Right ventricle myocardium inferior (tissue), 1 donor: ENCODE results near the gene MAML3. TPM values are rescaled to one million over a fixed set of nuclear protein-coding genes. Genes with fewer than 3 reads are reported as not detected.
"Not testable (repeated sequence)": the region's sequence is repeated elsewhere in the genome, so short reads cannot be mapped to it uniquely, and the experiment has no call there.

Experiments used
- ATAC-seq: fragments of 200-7000 bp; cut with Tn5 transposase; one replicate; pipeline ENCODE4 v1.9.1; 2020; ENCODE audit warnings: mild to moderate bottlenecking, moderate library complexity
- DNase-seq: peaks from one replicate; pipeline ENCODE4 v3.0.0; 2021; ENCODE audit errors: missing footprints
- intact Hi-C: fragments of 100-400 bp; cut with DNase I; formaldehyde crosslinking; loops from one replicate; pipeline ENCODE4 v1.11.0; 2022
- total RNA-seq: library from RNA; stranded (reverse); fragmentation: NEBNext Ultra II Directional; extraction: Animal tissue kit (Norgen Biotek cat#: 25700); gene quantifications from one replicate; pipeline ENCODE4 v1.2.1, GENCODE V29; 2021
- donor health status: DM: no; HTN: yes; CAD: no; lungs with severe emphysema.

MAML3 gene
- total RNA-seq, 1 donor from 2014 or later = 2.3 TPM

GRCh38 chr4:139704915-139705485 lies 449.0 kb downstream of the MAML3 start:
- no peak for DNase-seq
- ATAC-seq = no peak
- intact Hi-C loops = no loop called here

- DNase-seq = no peak
These were observed 453.4 kb downstream of the MAML3 start for GRCh38 chr4:139700568-139700967.

GRCh38 chr4:139698167-139698925 lies 455.6 kb downstream of the MAML3 start:
- DNase-seq, ATAC-seq, intact Hi-C loops: not testable (repeated sequence)

More at GRCh38 chr4:139700568-139700967, 453.4 kb downstream of the MAML3 start:
- no peak for ATAC-seq
- intact Hi-C loops = no loop called here

GRCh38 chr4:139696491-139696890 lies 457.5 kb downstream of the MAML3 start:
- ATAC-seq = no peak
- intact Hi-C loops = no loop called here
- DNase-seq = no peak

- ATAC-seq (no peak), DNase-seq (no peak)
- intact Hi-C loops = no loop called here
These were observed 459.4 kb downstream of the MAML3 start for GRCh38 chr4:139694522-139695107.

- peak; percentile 85 for ATAC-seq
- no peak for DNase-seq
- intact Hi-C loops = no loop called here
These were observed 461.5 kb downstream of the MAML3 start for GRCh38 chr4:139692309-139693012.

- no peak for ATAC-seq
- intact Hi-C loops = no loop called here
- no peak for DNase-seq
These were observed 463.6 kb downstream of the MAML3 start for GRCh38 chr4:139690419-139690818.

GRCh38 chr4:139689093-139689722 lies 464.8 kb downstream of the MAML3 start:
- intact Hi-C loops = no loop called here
- DNase-seq (no peak), ATAC-seq (no peak)

GRCh38 chr4:139686988-139687387 lies 467.0 kb downstream of the MAML3 start:
- ATAC-seq = no peak

GRCh38 chr4:139686130-139686529 lies 467.9 kb downstream of the MAML3 start:
- ATAC-seq (no peak), DNase-seq (no peak)
- intact Hi-C loops = no loop called here

More at GRCh38 chr4:139686988-139687387, 467.0 kb downstream of the MAML3 start:
- no peak for DNase-seq
- intact Hi-C loops = no loop called here

GRCh38 chr4:139685180-139685579 lies 468.8 kb downstream of the MAML3 start:
- DNase-seq = no peak
- intact Hi-C loops = no loop called here
- no peak for ATAC-seq

GRCh38 chr4:139684351-139684750 lies 469.6 kb downstream of the MAML3 start:
- intact Hi-C loops = no loop called here
- ATAC-seq (no peak), DNase-seq (no peak)

- DNase-seq (no peak), ATAC-seq (no peak)
- intact Hi-C loops = no loop called here
These were observed 471.2 kb downstream of the MAML3 start for GRCh38 chr4:139682741-139683151.

GRCh38 chr4:139682309-139682708 lies 471.7 kb downstream of the MAML3 start:
- ATAC-seq (no peak), DNase-seq (no peak)
- intact Hi-C loops = no loop called here

- DNase-seq = no peak
- ATAC-seq = no peak
- intact Hi-C loops = no loop called here
These were observed 476.9 kb downstream of the MAML3 start for GRCh38 chr4:139676913-139677585.

- no peak for DNase-seq
- intact Hi-C loops = no loop called here
- no peak for ATAC-seq
These were observed 477.6 kb downstream of the MAML3 start for GRCh38 chr4:139676365-139676764.

GRCh38 chr4:139675651-139676050 lies 478.3 kb downstream of the MAML3 start:
- DNase-seq (no peak), ATAC-seq (no peak)
- intact Hi-C loops = no loop called here

GRCh38 chr4:139674875-139675550 lies 479.0 kb downstream of the MAML3 start:
- intact Hi-C loops = no loop called here
- ATAC-seq (peak; percentile 64), DNase-seq (no peak)
